ENCODE measurements around the gene SEC31B. TPM values are rescaled to one million over a fixed set of nuclear protein-coding genes. Genes with fewer than 3 reads are reported as not detected.

The SEC31B gene
- polyA plus RNA-seq, 3 donors, result 0.05 to 50.2 (median 0.09) TPM

DNA sequence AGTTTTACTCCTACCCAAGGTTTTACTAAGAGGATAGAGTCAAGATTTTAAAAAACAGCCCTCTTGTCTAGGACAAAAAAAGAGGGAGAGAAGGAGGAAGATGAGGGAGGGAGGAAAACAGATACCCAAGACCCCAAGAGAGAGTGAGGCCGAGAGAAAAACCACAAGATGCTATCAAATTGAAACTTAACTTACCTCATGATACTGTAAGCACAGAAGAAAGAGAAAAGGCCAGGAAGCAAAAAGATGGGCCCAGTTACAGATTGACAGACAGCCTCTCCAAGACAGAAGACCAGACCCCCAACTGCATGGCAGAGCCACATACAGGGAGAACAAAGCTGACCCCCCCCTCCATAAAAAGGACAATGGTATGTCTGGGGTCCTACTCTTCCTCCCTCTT is 11.4 kb downstream of the SEC31B start:
- Mint-ChIP-seq H3K4me3 (no peak overlapping the region), H3K27ac (peak overlapping the region in 4 of 7 donors; percentile 21 to 53 (median 42)), H3K36me3 (peaks cover 52 to 61% of the 10 kb centered on the region in 2 donors), H3K27me3 (ENCODE audit: low read depth in 3 of 3) (no peaks in the 10 kb centered on the region), H3K4me1 (peaks cover 10% of the 10 kb centered on the region), H3K9me3 (no peaks in the 10 kb centered on the region)
- DNase-seq, result no peak
- Histone ChIP-seq H3K4me3 (replicated peaks in 1 of 3; ENCODE audit: low read depth in 2 of 3, low read length in 3 of 3) (no peak overlapping the region), H3K4me2 (replicated peaks; ENCODE audit: extremely low read depth, low read length, poor library complexity, severe bottlenecking) (no peak overlapping the region), H2AFZ (ENCODE audit: insufficient read depth, low read depth, low read length, poor library complexity, severe bottlenecking) (no peak overlapping the region), H3K79me2 (ENCODE audit: insufficient read depth, low read length) (no peaks in the 10 kb centered on the region), H4K20me1 (ENCODE audit: insufficient read depth, low read length) (no peaks in the 10 kb centered on the region), H3K9me3 (replicated peaks in 1 of 2; ENCODE audit: control insufficient read depth in 1 of 2, insufficient read depth in 1 of 2, low read length in 2 of 2) (no peaks in the 10 kb centered on the region), H3K36me3 (replicated peaks in 1 of 2; ENCODE audit: control insufficient read depth in 1 of 2, insufficient read depth in 2 of 2, low read length in 2 of 2) (peaks cover 23 to 47% of the 10 kb centered on the region in 2 donors), H3K27me3 (ENCODE audit: control insufficient read depth in 2 of 2, insufficient read depth in 2 of 2, low read length in 2 of 2) (no peaks in the 10 kb centered on the region), H3K4me1 (ENCODE audit: control insufficient read depth in 1 of 2, insufficient read depth in 2 of 2, low read length in 2 of 2) (peaks cover 12% of the 10 kb centered on the region in 2 donors), H3K27ac (ENCODE audit: low read depth in 1 of 2, low read length in 2 of 2) (no peak overlapping the region), H3K9ac (ENCODE audit: insufficient read depth, low read length, poor library complexity, severe bottlenecking) (no peak overlapping the region)
- TF ChIP-seq CTCF (IDR thresholded peaks at IDR 0.05), result no peak
- no CpG with 5 or more reads among the region's 1 CpG for WGBS (ENCODE audit: insufficient coverage)
- intact Hi-C loops (cut with micrococcal nuclease), result no loop called here

- Mint-ChIP-seq H3K27ac (no peak overlapping the region), H3K27me3 (ENCODE audit: low read depth in 3 of 3) (no peaks in the 10 kb centered on the region), H3K4me1 (peaks cover 10% of the 10 kb centered on the region), H3K36me3 (peaks cover 46 to 59% of the 10 kb centered on the region in 2 donors), H3K9me3 (no peaks in the 10 kb centered on the region), H3K4me3 (no peak overlapping the region)
- H4K20me1 ChIP-seq (ENCODE audit: insufficient read depth, low read length), result no peaks in the 10 kb centered on the region
- no peak overlapping the region for H3K4me3 ChIP-seq (replicated peaks in 1 of 3; ENCODE audit: low read depth in 2 of 3, low read length in 3 of 3)
- H3K4me1 ChIP-seq (ENCODE audit: control insufficient read depth in 1 of 2, insufficient read depth in 2 of 2, low read length in 2 of 2), result peaks cover 12% of the 10 kb centered on the region in 2 donors
- WGBS (ENCODE audit: insufficient coverage), result 94% methylated on average over 5 of the region's 5 CpGs
- H3K27ac ChIP-seq (ENCODE audit: low read depth in 1 of 2, low read length in 2 of 2), result no peak overlapping the region
- H3K9ac ChIP-seq (ENCODE audit: insufficient read depth, low read length, poor library complexity, severe bottlenecking), result no peak overlapping the region
- H3K36me3 ChIP-seq (replicated peaks in 1 of 2; ENCODE audit: control insufficient read depth in 1 of 2, insufficient read depth in 2 of 2, low read length in 2 of 2), result peaks cover 26 to 47% of the 10 kb centered on the region in 2 donors
- H3K4me2 ChIP-seq (replicated peaks; ENCODE audit: extremely low read depth, low read length, poor library complexity, severe bottlenecking), result no peak overlapping the region
- TF ChIP-seq CTCF (IDR thresholded peaks at IDR 0.05), result no peak
- H3K79me2 ChIP-seq (ENCODE audit: insufficient read depth, low read length), result no peaks in the 10 kb centered on the region
- H3K27me3 ChIP-seq (ENCODE audit: control insufficient read depth in 2 of 2, insufficient read depth in 2 of 2, low read length in 2 of 2), result no peaks in the 10 kb centered on the region
- H3K9me3 ChIP-seq (replicated peaks in 1 of 2; ENCODE audit: control insufficient read depth in 1 of 2, insufficient read depth in 1 of 2, low read length in 2 of 2), result no peaks in the 10 kb centered on the region
- intact Hi-C loops (cut with micrococcal nuclease), result no loop called here
- no peak overlapping the region for H2AFZ ChIP-seq (ENCODE audit: insufficient read depth, low read depth, low read length, poor library complexity, severe bottlenecking)
- DNase-seq, result no peak
Observed at GRCh38 chr10:100507357-100507732, 12.3 kb downstream of the SEC31B start.

Data from CD14-positive monocyte (primary cell).